ENCODE measurements around the gene INTS13.
"Not testable (repeated sequence)": the region's sequence is repeated elsewhere in the genome, so short reads cannot be mapped to it uniquely, and the experiment has no call there.

INTS13 gene

GRCh38 chr12:26937443-26937862 lies 328 bp downstream of the INTS13 start:
- DNase-seq (ENCODE audit: low read depth) = no peak
- H3K4me3 ChIP-seq (ENCODE audit: low read depth, low read length) = peak overlapping the region; percentile 96

GRCh38 chr12:26936559-26937442 lies 980 bp downstream of the INTS13 start:
- DNase-seq (ENCODE audit: low read depth) = no peak
- H3K4me3 ChIP-seq (ENCODE audit: low read depth, low read length) = peak overlapping the region; percentile 96

- no peak for DNase-seq (ENCODE audit: low read depth)
- H3K4me3 ChIP-seq (ENCODE audit: low read depth, low read length) = peak overlapping the region; percentile 96
Measured at GRCh38 chr12:26935636-26936378, 2.0 kb downstream of the INTS13 start.

GRCh38 chr12:26929590-26929989 lies 8.2 kb downstream of the INTS13 start:
- H3K4me3 ChIP-seq (ENCODE audit: low read depth, low read length) = no peak overlapping the region
- DNase-seq (ENCODE audit: low read depth) = no peak

- DNase-seq (ENCODE audit: low read depth) = no peak
- no peak overlapping the region for H3K4me3 ChIP-seq (ENCODE audit: low read depth, low read length)
Measured at GRCh38 chr12:26928661-26929060, 9.1 kb downstream of the INTS13 start.

- H3K4me3 ChIP-seq (ENCODE audit: low read depth, low read length) = no peak overlapping the region
- DNase-seq (ENCODE audit: low read depth) = no peak
Measured at GRCh38 chr12:26921886-26922285, 15.9 kb downstream of the INTS13 start.

- DNase-seq (ENCODE audit: low read depth) = no peak
- H3K4me3 ChIP-seq (ENCODE audit: low read depth, low read length) = no peak overlapping the region
Measured at GRCh38 chr12:26919216-26919555, 18.6 kb downstream of the INTS13 start.

GRCh38 chr12:26918321-26919215 lies 19.2 kb downstream of the INTS13 start:
- no peak for DNase-seq (ENCODE audit: low read depth)
- H3K4me3 ChIP-seq (ENCODE audit: low read depth, low read length) = no peak overlapping the region

GRCh38 chr12:26906704-26907103 lies 31.1 kb downstream of the INTS13 start:
- H3K4me3 ChIP-seq (ENCODE audit: low read depth, low read length) = no peak overlapping the region
- no peak for DNase-seq (ENCODE audit: low read depth)

GRCh38 chr12:26906024-26906423 lies 31.8 kb downstream of the INTS13 start:
- H3K4me3 ChIP-seq (ENCODE audit: low read depth, low read length) = no peak overlapping the region
- no peak for DNase-seq (ENCODE audit: low read depth)

- not testable (repeated sequence) for H3K4me3 ChIP-seq (ENCODE audit: low read depth, low read length); DNase-seq (ENCODE audit: low read depth)
Measured at GRCh38 chr12:26903396-26903795, 34.4 kb downstream of the INTS13 start.

GRCh38 chr12:26896913-26897312 lies 40.9 kb downstream of the INTS13 start:
- no peak for DNase-seq (ENCODE audit: low read depth)

GRCh38 chr12:26895672-26896071 lies 42.1 kb downstream of the INTS13 start:
- no peak overlapping the region for H3K4me3 ChIP-seq (ENCODE audit: low read depth, low read length)
- no peak for DNase-seq (ENCODE audit: low read depth)

More at GRCh38 chr12:26896913-26897312, 40.9 kb downstream of the INTS13 start:
- H3K4me3 ChIP-seq (ENCODE audit: low read depth, low read length) = no peak overlapping the region

GRCh38 chr12:26891704-26892103 lies 46.1 kb downstream of the INTS13 start:
- no peak for DNase-seq (ENCODE audit: low read depth)
- H3K4me3 ChIP-seq (ENCODE audit: low read depth, low read length) = no peak overlapping the region

GRCh38 chr12:26890784-26891183 lies 47.0 kb downstream of the INTS13 start:
- H3K4me3 ChIP-seq (ENCODE audit: low read depth, low read length) = no peak overlapping the region
- no peak for DNase-seq (ENCODE audit: low read depth)

- peak; percentile 22 for DNase-seq (ENCODE audit: low read depth)
- H3K4me3 ChIP-seq (ENCODE audit: low read depth, low read length) = no peak overlapping the region
Measured at GRCh38 chr12:26884765-26885576, 52.8 kb downstream of the INTS13 start.

- DNase-seq (ENCODE audit: low read depth) = no peak
- H3K4me3 ChIP-seq (ENCODE audit: low read depth, low read length) = no peak overlapping the region
Measured at GRCh38 chr12:26880625-26881024, 57.2 kb downstream of the INTS13 start.

- no peak overlapping the region for H3K4me3 ChIP-seq (ENCODE audit: low read depth, low read length)
- peak; percentile 6 for DNase-seq (ENCODE audit: low read depth)
Measured at GRCh38 chr12:26878661-26879119, 59.1 kb downstream of the INTS13 start.
